Spleen (tissue), 11 donors: ENCODE measurements around the gene CPO. TPM values are rescaled to one million over a fixed set of nuclear protein-coding genes. Genes with fewer than 3 reads are reported as not detected.

Experiments
- DNase-seq: peaks from one replicate; pipeline ENCODE4 v3.0.0-alpha.2; 2020
- H3K27ac ChIP-seq, 8 donors: fragments of 200-600 bp; sonication (generic) in 7 of 8; 1 replicate in 4 of 8; 2 replicates in 4 of 8; pipeline versions ENCODE4 v1.5.0 to v1.8.0; 2016 to 2021; ENCODE audit warnings: inconsistent platforms in 4 of 8, mild to moderate bottlenecking in 4 of 8, moderate library complexity in 1 of 8
- H3K27me3 ChIP-seq, 7 donors: fragments of 200-600 bp; sonication (generic) in 6 of 7; replicated peaks in 1 of 7; 1 replicate in 4 of 7; 2 replicates in 3 of 7; pipeline versions ENCODE4 v1.5.0 to v1.8.0; 2016 to 2021; ENCODE audit warnings: inconsistent platforms in 3 of 7, mild to moderate bottlenecking in 1 of 7
- H3K36me3 ChIP-seq, 6 donors: fragments of 200-600 bp; sonication (generic) in 5 of 6; 1 replicate in 4 of 6; 2 replicates in 2 of 6; pipeline versions ENCODE4 v1.5.0 to v1.8.0; 2016 to 2021; ENCODE audit warnings: inconsistent platforms in 2 of 6
- H3K4me1 ChIP-seq, 6 donors: fragments of 200-600 bp; sonication (generic) in 5 of 6; 1 replicate in 3 of 6; 2 replicates in 3 of 6; pipeline versions ENCODE4 v1.5.0 to v1.8.0; 2016 to 2021; ENCODE audit warnings: inconsistent platforms in 3 of 6
- H3K4me3 ChIP-seq, 8 donors: fragments of 200-600 bp; sonication (generic) in 7 of 8; 1 replicate in 4 of 8; 2 replicates in 4 of 8; pipeline versions ENCODE4 v1.5.0 to v1.8.0; 2016 to 2021; ENCODE audit warnings: inconsistent platforms in 4 of 8, mild to moderate bottlenecking in 4 of 8, moderate library complexity in 2 of 8
- H3K9me3 ChIP-seq, 8 donors: fragments of 200-600 bp; sonication (generic) in 7 of 8; 1 replicate in 4 of 8; 2 replicates in 4 of 8; pipeline versions ENCODE4 v1.5.0 to v1.8.0; 2016 to 2021; ENCODE audit warnings: inconsistent platforms in 4 of 8
- CTCF ChIP-seq, 11 experiments: fragments of 200-600 bp in 7 of 11; fragments of 450-650 bp in 4 of 11; sonication (generic) in 4 of 11; IDR thresholded peaks in 8 of 11; conservative IDR thresholded peaks in 3 of 11; 1 replicate in 7 of 11; 2 replicates in 4 of 11; pipeline versions ENCODE4 v1.4.0 to v1.8.0; 2016 to 2021; ENCODE audit warnings: antibody characterized with exemption in 11 of 11, inconsistent platforms in 4 of 11, mild to moderate bottlenecking in 1 of 11
- POLR2A ChIP-seq, 3 donors: fragments of 450-650 bp; IDR thresholded peaks; one replicate each; pipeline ENCODE4 v1.5.1; 2017; ENCODE audit warnings: antibody characterized with exemption in 3 of 3, mild to moderate bottlenecking in 1 of 3
- POLR2AphosphoS5 ChIP-seq, 3 donors: sonication (generic); formaldehyde crosslinking; IDR thresholded peaks; one replicate each; pipeline ENCODE4 v1.5.1; 2017; ENCODE audit warnings: antibody characterized with exemption in 3 of 3
- WGBS, 5 donors: extraction: QIAGEN DNeasy Blood & Tissue Kit in 3 of 5; methylation state at CpG; one replicate each; pipeline versions ENCODE4 v1.1.5 to v1.1.7; 2013 to 2018; 5-methylcytosine and 5-hydroxymethylcytosine counted together
- intact Hi-C: fragments of 100-400 bp; cut with DNase I; formaldehyde crosslinking; loops from one replicate; pipeline ENCODE4 v1.15.0; 2023; ENCODE audit warnings: low total_unique reads
- polyA plus RNA-seq, 3 donors: library from polyadenylated mRNA; stranded (reverse); fragments of 200-250 nt; gene quantifications; one replicate each; pipeline ENCODE4 v1.2.1, GENCODE V29; 2013
- total RNA-seq, 7 donors: library from RNA; depleted of rRNA in 3 of 7; stranded (reverse); fragments of >200 nt in 3 of 7; fragmentation: NEBNext Ultra II Directional in 4 of 7; extraction: Animal tissue kit (Norgen Biotek cat#: 25700) in 4 of 7; gene quantifications; one replicate each; pipeline versions ENCODE4 v1.1.0 to v1.2.1, GENCODE V29; 2016 to 2021
- donor health status: healthy with polysubstance abuse.
- donor health status: DM: no; HTN: no; CAD: no; lungs with moderate emphysema.
- donor health status: DM: no; HTN: no; CAD: no.
- donor health status: Bipolar disorder and iron deficiency.
- donor health status: healthy.
- donor health status: DM: no; HTN: no; CAD: no.
- donor health status: DM: yes; HTN: yes; CAD: no.

The CPO gene
- total and polyA plus RNA-seq, 10 donors = 0.10 to 0.28 (median 0.15) TPM; not detected in 6

GRCh38 chr2:206918263-206918662 is 21.1 kb upstream of the CPO start:
- Histone ChIP-seq H3K4me3 (no peak overlapping the region), H3K36me3 (no peaks in the 10 kb centered on the region), H3K27me3 (no peaks in the 10 kb centered on the region), H3K9me3 (no peaks in the 10 kb centered on the region), H3K4me1 (no peaks in the 10 kb centered on the region), H3K27ac (no peak overlapping the region)
- TF ChIP-seq POLR2A (IDR thresholded peaks at IDR 0.05) (no peak), POLR2AphosphoS5 (IDR thresholded peaks at IDR 0.05) (no peak), CTCF (IDR thresholded peaks at IDR 0.05 in 8 of 11, conservative IDR thresholded peaks at IDR 0.05 in 3 of 11) (no peak)
- 44 to 66% (median 54%) methylated on average over 2 of the region's 2 CpGs for WGBS, 5 donors
- intact Hi-C loops = no loop called here
- DNase-seq = no peak

- TF ChIP-seq POLR2AphosphoS5 (IDR thresholded peaks at IDR 0.05) (no peak), CTCF (IDR thresholded peaks at IDR 0.05 in 8 of 11, conservative IDR thresholded peaks at IDR 0.05 in 3 of 11) (no peak), POLR2A (IDR thresholded peaks at IDR 0.05) (no peak)
- no peaks in the 10 kb centered on the region for H3K27me3 ChIP-seq
- no peaks in the 10 kb centered on the region for H3K9me3 ChIP-seq
- no peak overlapping the region for H3K27ac ChIP-seq
- H3K4me3 ChIP-seq = no peak overlapping the region
- 77 to 90% (median 86%) methylated on average over 3 of the region's 3 CpGs for WGBS, 5 donors
- intact Hi-C loops = no loop called here
- no peaks in the 10 kb centered on the region for H3K36me3 ChIP-seq
- H3K4me1 ChIP-seq = no peaks in the 10 kb centered on the region
- no peak for DNase-seq
Measured at GRCh38 chr2:206920310-206920709, 19.0 kb upstream of the CPO start.

- 59 to 86% (median 81%) methylated on average over 2 of the region's 2 CpGs for WGBS, 5 donors
- intact Hi-C loops = no loop called here
- no peaks in the 10 kb centered on the region for H3K4me1 ChIP-seq
- no peak overlapping the region for H3K4me3 ChIP-seq
- H3K9me3 ChIP-seq = no peaks in the 10 kb centered on the region
- H3K27ac ChIP-seq = no peak overlapping the region
- no peaks in the 10 kb centered on the region for H3K36me3 ChIP-seq
- TF ChIP-seq POLR2AphosphoS5 (IDR thresholded peaks at IDR 0.05) (no peak), POLR2A (IDR thresholded peaks at IDR 0.05) (no peak), CTCF (IDR thresholded peaks at IDR 0.05 in 8 of 11, conservative IDR thresholded peaks at IDR 0.05 in 3 of 11) (no peak)
- no peaks in the 10 kb centered on the region for H3K27me3 ChIP-seq
- DNase-seq = no peak
Measured at GRCh38 chr2:206920951-206921350, 18.4 kb upstream of the CPO start.

GRCh38 chr2:206921529-206921928 is 17.8 kb upstream of the CPO start:
- no peak overlapping the region for H3K4me3 ChIP-seq
- TF ChIP-seq POLR2A (IDR thresholded peaks at IDR 0.05) (no peak), POLR2AphosphoS5 (IDR thresholded peaks at IDR 0.05) (no peak), CTCF (IDR thresholded peaks at IDR 0.05 in 8 of 11, conservative IDR thresholded peaks at IDR 0.05 in 3 of 11) (no peak)
- no peaks in the 10 kb centered on the region for H3K27me3 ChIP-seq
- DNase-seq = no peak
- H3K4me1 ChIP-seq = no peaks in the 10 kb centered on the region
- no peak overlapping the region for H3K27ac ChIP-seq
- intact Hi-C loops = no loop called here
- WGBS, 5 donors = 69 to 84% (median 83%) methylated on average over 5 of the region's 5 CpGs
- H3K9me3 ChIP-seq = no peaks in the 10 kb centered on the region
- H3K36me3 ChIP-seq = no peaks in the 10 kb centered on the region
